Glutamatergic neuron (in vitro differentiated cells): ENCODE data around the gene CDC45. TPM values are rescaled to one million over a fixed set of nuclear protein-coding genes. Genes with fewer than 3 reads are reported as not detected.

ENCODE experiments used
- DNase-seq: peaks from one replicate; pipeline ENCODE4 v3.0.0; 2022
- H3K27ac Mint-ChIP-seq: one replicate; pipeline ENCODE4 v1.8.0; 2020; ENCODE audit warnings: mild to moderate bottlenecking, mixed read lengths, inconsistent platforms; ENCODE audit not compliant: unreplicated experiment
- H3K27me3 Mint-ChIP-seq: one replicate; pipeline ENCODE4 v1.8.0; 2020; ENCODE audit warnings: mild to moderate bottlenecking, moderate library complexity, mixed read lengths, inconsistent platforms; ENCODE audit not compliant: unreplicated experiment
- H3K36me3 Mint-ChIP-seq: one replicate; pipeline ENCODE4 v1.8.0; 2020; ENCODE audit warnings: mild to moderate bottlenecking, mixed read lengths, inconsistent platforms; ENCODE audit not compliant: unreplicated experiment
- H3K4me1 Mint-ChIP-seq: one replicate; pipeline ENCODE4 v1.8.0; 2020; ENCODE audit warnings: mild to moderate bottlenecking, low read depth, mixed read lengths, inconsistent platforms; ENCODE audit not compliant: unreplicated experiment
- H3K4me3 Mint-ChIP-seq: one replicate; pipeline ENCODE4 v1.8.0; 2020; ENCODE audit warnings: mild to moderate bottlenecking, mixed read lengths, inconsistent platforms; ENCODE audit not compliant: unreplicated experiment
- H3K9me3 Mint-ChIP-seq: one replicate; pipeline ENCODE4 v1.8.0; 2020; ENCODE audit warnings: mild to moderate bottlenecking, moderate library complexity, mixed read lengths, inconsistent platforms; ENCODE audit not compliant: unreplicated experiment
- total RNA-seq: library from RNA; stranded (reverse); fragmentation: NEBNext Ultra II Directional; extraction: Animal tissue kit (Norgen Biotek cat#: 25700); gene quantifications from one replicate; pipeline ENCODE4 v1.2.1, GENCODE V29; 2021; ENCODE audit not compliant: unreplicated experiment
- TF ChIP-seq, protein P1 (sequence below): fragments of 200-600 bp; sonication (generic); IDR thresholded peaks from one replicate; pipeline ENCODE4 v1.5.0; 2021; ENCODE audit not compliant: partially characterized antibody, unreplicated experiment

Gene CDC45
- total RNA-seq, 1 donor from 2014 or later, result 3.5 TPM

- Mint-ChIP-seq H3K9me3 (peaks cover 2% of the 10 kb centered on the region), H3K4me1 (peaks cover 8% of the 10 kb centered on the region), H3K36me3 (no peaks in the 10 kb centered on the region), H3K27me3 (peaks cover 9% of the 10 kb centered on the region), H3K27ac (no peak overlapping the region), H3K4me3 (no peak overlapping the region)
- no peak for DNase-seq
- TF ChIP-seq, protein P1, sequence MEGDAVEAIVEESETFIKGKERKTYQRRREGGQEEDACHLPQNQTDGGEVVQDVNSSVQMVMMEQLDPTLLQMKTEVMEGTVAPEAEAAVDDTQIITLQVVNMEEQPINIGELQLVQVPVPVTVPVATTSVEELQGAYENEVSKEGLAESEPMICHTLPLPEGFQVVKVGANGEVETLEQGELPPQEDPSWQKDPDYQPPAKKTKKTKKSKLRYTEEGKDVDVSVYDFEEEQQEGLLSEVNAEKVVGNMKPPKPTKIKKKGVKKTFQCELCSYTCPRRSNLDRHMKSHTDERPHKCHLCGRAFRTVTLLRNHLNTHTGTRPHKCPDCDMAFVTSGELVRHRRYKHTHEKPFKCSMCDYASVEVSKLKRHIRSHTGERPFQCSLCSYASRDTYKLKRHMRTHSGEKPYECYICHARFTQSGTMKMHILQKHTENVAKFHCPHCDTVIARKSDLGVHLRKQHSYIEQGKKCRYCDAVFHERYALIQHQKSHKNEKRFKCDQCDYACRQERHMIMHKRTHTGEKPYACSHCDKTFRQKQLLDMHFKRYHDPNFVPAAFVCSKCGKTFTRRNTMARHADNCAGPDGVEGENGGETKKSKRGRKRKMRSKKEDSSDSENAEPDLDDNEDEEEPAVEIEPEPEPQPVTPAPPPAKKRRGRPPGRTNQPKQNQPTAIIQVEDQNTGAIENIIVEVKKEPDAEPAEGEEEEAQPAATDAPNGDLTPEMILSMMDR, result no peak
These were observed 22.3 kb downstream of the CDC45 start for GRCh38 chr22:19501897-19502447.

GRCh38 chr22:19503367-19503766 is 23.6 kb downstream of the CDC45 start:
- Mint-ChIP-seq H3K27ac (no peak overlapping the region), H3K4me3 (no peak overlapping the region), H3K27me3 (peaks cover 7% of the 10 kb centered on the region), H3K4me1 (peaks cover 8% of the 10 kb centered on the region), H3K36me3 (no peaks in the 10 kb centered on the region), H3K9me3 (peaks cover 2% of the 10 kb centered on the region)
- TF ChIP-seq, protein P1, result no peak
- DNase-seq, result no peak

DNA sequence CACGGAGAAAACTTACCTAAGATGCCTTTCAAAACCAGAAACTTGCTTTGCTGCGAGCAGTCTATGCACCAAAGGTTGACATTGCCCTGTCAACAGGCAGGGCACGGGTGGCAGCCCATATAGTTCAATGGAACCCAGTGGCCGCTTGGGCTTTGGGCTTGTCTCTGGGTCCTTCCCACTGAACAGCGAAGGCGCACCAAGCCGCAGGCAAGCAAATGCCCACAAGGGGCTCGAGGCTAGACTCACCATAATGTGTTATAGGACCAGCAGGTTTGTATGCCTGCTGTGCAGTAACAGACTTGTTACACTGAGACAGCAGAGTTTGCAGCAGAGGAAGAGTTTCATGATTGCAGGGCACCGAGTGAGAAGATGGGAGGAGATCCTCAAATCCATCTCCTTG is 24.1 kb downstream of the CDC45 start:
- TF ChIP-seq, protein P1, result peak; percentile 31
- Mint-ChIP-seq H3K27ac (no peak overlapping the region), H3K27me3 (peaks cover 7% of the 10 kb centered on the region), H3K9me3 (peaks cover 2% of the 10 kb centered on the region), H3K36me3 (no peaks in the 10 kb centered on the region), H3K4me3 (no peak overlapping the region), H3K4me1 (peaks cover 8% of the 10 kb centered on the region)
- DNase-seq, result peak; percentile 44

GRCh38 chr22:19504900-19505734 is 25.4 kb downstream of the CDC45 start:
- TF ChIP-seq, protein P1, result no peak
- no peak overlapping the region for H3K4me3 Mint-ChIP-seq
- peaks cover 7% of the 10 kb centered on the region for H3K27me3 Mint-ChIP-seq
- DNase-seq, result no peak
- no peaks in the 10 kb centered on the region for H3K36me3 Mint-ChIP-seq
- peaks cover 2% of the 10 kb centered on the region for H3K9me3 Mint-ChIP-seq
- H3K4me1 Mint-ChIP-seq, result peaks cover 8% of the 10 kb centered on the region
- no peak overlapping the region for H3K27ac Mint-ChIP-seq

DNA sequence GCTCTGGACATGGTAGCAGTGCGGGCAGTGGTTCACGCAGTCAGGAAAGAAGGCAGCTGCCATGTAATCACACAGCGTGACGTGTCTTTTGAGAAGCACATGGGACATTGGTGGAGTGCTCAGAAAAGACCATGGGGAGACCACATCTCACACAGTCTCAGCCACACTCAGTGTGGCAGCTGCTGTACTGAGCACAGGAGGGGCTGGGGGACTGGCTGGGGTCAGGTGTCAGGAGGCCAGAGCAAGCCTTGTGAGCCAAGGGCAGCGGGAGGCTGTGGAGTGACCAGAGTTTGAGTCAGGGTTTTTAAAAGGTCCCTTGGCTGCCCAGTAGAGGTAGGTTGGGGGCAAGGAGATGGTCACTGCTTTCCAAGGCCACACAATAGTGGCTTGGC is 26.0 kb downstream of the CDC45 start:
- H3K27me3 Mint-ChIP-seq, result peaks cover 3% of the 10 kb centered on the region
- TF ChIP-seq, protein P1, result no peak
- H3K4me3 Mint-ChIP-seq, result no peak overlapping the region
- no peaks in the 10 kb centered on the region for H3K36me3 Mint-ChIP-seq
- no peak overlapping the region for H3K27ac Mint-ChIP-seq
- peaks cover 8% of the 10 kb centered on the region for H3K4me1 Mint-ChIP-seq
- no peak for DNase-seq
- no peaks in the 10 kb centered on the region for H3K9me3 Mint-ChIP-seq
